HepG2 (cell line): ENCODE data around the gene XRN1. TPM values are rescaled to one million over a fixed set of nuclear protein-coding genes. Genes with fewer than 3 reads are reported as not detected.
"Not testable (repeated sequence)": the region's sequence is repeated elsewhere in the genome, so short reads cannot be mapped to it uniquely, and the experiment has no call there.

Source experiments
- ATAC-seq: fragments of 200-7000 bp; cut with Tn5 transposase; 3 replicates; pipeline ENCODE4 v1.9.1; 2020; ENCODE audit warnings: mild to moderate bottlenecking, moderate library complexity
- BruUV-seq: library from RNA; stranded (reverse); fragments of 400-500 nt; replicated peaks from 2 replicates; lab custom pipeline; 2021; lab: Mats Ljungman, UMichigan
- CTCF ChIA-PET: fragments of 300-600 bp; formaldehyde crosslinking; extraction: SDS; loops from one replicate; lab custom pipeline; 2021; ENCODE audit warnings: low total read pairs, inconsistent platforms, low intra/inter-chr PET ratio; lab: Yijun Ruan, JAX
- POLR2A ChIA-PET: fragments of 350-600 bp; sonication (Branson Sonifier 250); formaldehyde crosslinking; loops from one replicate; lab custom pipeline; 2020; ENCODE audit warnings: antibody characterized with exemption, inconsistent platforms; lab: Yijun Ruan, JAX
- DNase-seq: peaks from one replicate; pipeline ENCODE4 v3.0.0-alpha.2; 2015; ENCODE audit warnings: low spot score
- FAIRE-seq: peaks from 3 replicates; lab custom pipeline; 2011; peaks lifted over from hg19 to GRCh38; lab: Jason Lieb, UNC
- H2AFZ ChIP-seq: one replicate; pipeline ENCODE4 v1.6.1; 2011; ENCODE audit warnings: low read length, inconsistent platforms
- H3K27ac ChIP-seq: fragments of 300-600 bp; 3 replicates; pipeline ENCODE4 v1.8.0; 2011; ENCODE audit warnings: mixed run types, mild to moderate bottlenecking, mixed read lengths, low read length, inconsistent platforms; ENCODE audit not compliant: insufficient read depth; ENCODE audit errors: extremely low read length
- H3K27me3 ChIP-seq, 2 experiments: fragments of 200-600 bp in 1 of 2; 2 replicates in 1 of 2; 3 replicates in 1 of 2; pipeline versions ENCODE4 v1.6.0 to v1.8.0; 2011; ENCODE audit warnings: low read length in 2 of 2, mild to moderate bottlenecking in 2 of 2, moderate library complexity in 2 of 2, inconsistent platforms in 1 of 2; ENCODE audit not compliant: insufficient read depth in 2 of 2, control insufficient read depth in 1 of 2
- H3K36me3 ChIP-seq, 2 experiments: fragments of 200-600 bp in 1 of 2; replicated peaks in 1 of 2; 2 replicates in 1 of 2; 3 replicates in 1 of 2; pipeline versions ENCODE4 v1.5.1 to v1.8.0; 2011; ENCODE audit warnings: low read length in 2 of 2, inconsistent platforms in 1 of 2; ENCODE audit not compliant: insufficient read depth in 2 of 2, control insufficient read depth in 1 of 2
- H3K4me1 ChIP-seq: 2 replicates; pipeline ENCODE4 v1.5.1; 2012; ENCODE audit warnings: low read length, inconsistent platforms; ENCODE audit not compliant: insufficient read depth
- H3K4me2 ChIP-seq: 2 replicates; pipeline ENCODE4 v1.6.0; 2011; ENCODE audit warnings: low read depth, low read length, inconsistent platforms
- H3K4me3 ChIP-seq, 3 experiments: fragments of 200-600 bp in 1 of 3; sonication (generic), shearing (Covaris generic) in 1 of 3; replicated peaks in 1 of 3; 2 replicates each; pipeline ENCODE4 v1.5.1; 2011 to 2016; ENCODE audit warnings: low read length in 3 of 3, inconsistent platforms in 2 of 3, low read depth in 2 of 3, mild to moderate bottlenecking in 2 of 3, control low read depth in 1 of 3, mixed read lengths in 1 of 3; ENCODE audit not compliant: insufficient read depth in 1 of 3
- H3K79me2 ChIP-seq: one replicate; pipeline ENCODE4 v1.6.1; 2011; ENCODE audit warnings: low read length, inconsistent platforms; ENCODE audit not compliant: insufficient read depth
- H3K9ac ChIP-seq: 2 replicates; pipeline ENCODE4 v1.6.0; 2011; ENCODE audit warnings: mild to moderate bottlenecking, low read depth, low read length, inconsistent platforms; ENCODE audit not compliant: insufficient read depth
- H3K9me3 ChIP-seq: 2 replicates; pipeline ENCODE4 v1.5.1; 2012; ENCODE audit warnings: mild to moderate bottlenecking, low read length
- H4K20me1 ChIP-seq: 2 replicates; pipeline ENCODE4 v1.6.0; 2011; ENCODE audit warnings: inconsistent platforms, mild to moderate bottlenecking, low read length, moderate library complexity; ENCODE audit not compliant: insufficient read depth
- BCL6 ChIP-seq: IDR thresholded peaks from 2 replicates; pipeline ENCODE4 v1.6.1; 2016; ENCODE audit warnings: missing genetic modification reagents, missing compliant biosample characterization
- ZSCAN22 ChIP-seq: sonication (generic); formaldehyde crosslinking; IDR thresholded peaks from 2 replicates; pipeline ENCODE4 v1.4.0; 2020; ENCODE audit warnings: mild to moderate bottlenecking, missing genetic modification reagents
- WGBS: methylation state at CpG from one replicate; pipeline ENCODE4 v1.1.6; 2017; ENCODE audit warnings: low lambda C conversion rate; 5-methylcytosine and 5-hydroxymethylcytosine counted together
- in situ Hi-C: cut with HindIII; loops from 2 replicates; pipeline ENCODE4 v1.10.0; 2017; ENCODE audit warnings: low pct_unique_long_range_greater_than_20kb; ENCODE audit not compliant: extremely low pct_ligation_motif_present
- intact Hi-C: fragments of 100-400 bp; cut with micrococcal nuclease; formaldehyde crosslinking; loops from one replicate; pipeline ENCODE4 v1.10.0; 2022; ENCODE audit not compliant: unreplicated experiment
- polyA plus RNA-seq, 8 experiments: library from polyadenylated mRNA; depleted of rRNA in 3 of 8; stranded (reverse) in 7 of 8; unstranded in 1 of 8; fragments of >200 nt; fragmentation: Illumina TruSeq in 4 of 8; extraction: Trizol in 4 of 8; gene quantifications; 2 replicates each; pipeline versions ENCODE4 v1.2.1 to v1.2.3, GENCODE V29; 2011 to 2016; ENCODE audit warnings: low read depth in 4 of 8, missing spikeins in 1 of 8, mixed read lengths in 1 of 8; ENCODE audit not compliant: insufficient read depth in 1 of 8
- total RNA-seq, 5 experiments: library from RNA; depleted of rRNA; stranded (reverse); fragments of >200 nt; fragmentation: Illumina TruSeq; extraction: Trizol; gene quantifications; 2 replicates each; pipeline ENCODE4 v1.2.3, GENCODE V29; 2016; ENCODE audit warnings: low read depth in 1 of 5

XRN1 gene
- total and polyA plus RNA-seq, 2 of the 13 experiments (the other 11 are each of a cell fraction or from before 2014, with no cell fraction given): 13.2 to 13.3 TPM

GRCh38 chr3:142332390-142332789 is 115.4 kb downstream of the XRN1 start:
- Histone ChIP-seq H3K4me2 (no peak overlapping the region), H3K27me3 (no peaks in the 10 kb centered on the region), H3K9me3 (no peaks in the 10 kb centered on the region), H3K79me2 (no peaks in the 10 kb centered on the region), H3K27ac (no peak overlapping the region), H3K4me3 (no peak overlapping the region), H3K4me1 (no peaks in the 10 kb centered on the region), H3K9ac (no peak overlapping the region), H2AFZ (no peak overlapping the region), H4K20me1 (no peaks in the 10 kb centered on the region), H3K36me3 (peaks cover 8 to 27% of the 10 kb centered on the region in 2 experiments; a peak in 4 of 5 replicates)
- in situ Hi-C loops: no loop called here
- BruUV-seq: no TSS peak
- no peak for ATAC-seq
- no peak for DNase-seq
- CTCF ChIA-PET: no interaction called here
- POLR2A ChIA-PET: no interaction called here
- no peak for TF ChIP-seq ZSCAN22 (CRISPR knock-in tag)
- TF ChIP-seq BCL6: peak; percentile 95
- WGBS: 89% methylated on average over 2 of the region's 2 CpGs
- FAIRE-seq: no peak
- intact Hi-C loops: no loop called here

DNA sequence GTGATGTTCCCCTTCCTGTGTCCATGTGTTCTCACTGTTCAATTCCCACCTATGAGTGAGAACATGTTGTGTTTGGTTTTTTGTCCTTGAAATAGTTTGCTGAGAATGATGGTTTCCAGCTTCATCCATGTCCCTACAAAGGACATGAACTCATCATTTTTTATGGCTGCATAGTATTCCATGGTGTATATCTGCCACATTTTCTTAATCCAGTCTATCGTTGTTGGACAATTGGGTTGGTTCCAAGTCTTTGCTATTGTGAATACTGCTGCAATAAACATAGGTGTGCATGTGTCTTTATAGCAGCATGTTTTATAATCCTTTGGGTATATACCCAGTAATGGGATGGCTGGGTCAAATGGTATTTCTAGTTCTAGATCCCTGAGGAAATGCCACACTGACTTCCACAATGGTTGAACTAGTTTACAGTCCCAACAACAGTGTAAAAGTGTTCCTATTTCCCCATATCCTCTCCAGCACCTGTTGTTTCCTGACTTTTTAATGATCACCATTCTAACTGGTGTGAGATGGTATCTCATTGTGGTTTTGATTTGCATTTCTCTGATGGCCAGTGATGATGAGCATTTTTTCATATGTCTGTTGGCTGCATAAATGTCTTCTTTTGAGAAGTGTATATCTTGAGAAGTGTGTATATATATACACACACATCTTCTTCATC is 123.4 kb downstream of the XRN1 start:
- FAIRE-seq, H3K27me3 ChIP-seq, H3K4me2 ChIP-seq, H3K4me3 ChIP-seq, H3K4me1 ChIP-seq, BruUV-seq, in situ Hi-C loops, H3K9me3 ChIP-seq, ATAC-seq, H3K27ac ChIP-seq, H3K79me2 ChIP-seq, intact Hi-C loops, H2AFZ ChIP-seq, POLR2A ChIA-PET, CTCF ChIA-PET, H3K9ac ChIP-seq, H4K20me1 ChIP-seq, DNase-seq: not testable (repeated sequence)
- H3K36me3 ChIP-seq: peaks cover 1 to 13% of the 10 kb centered on the region in 2 experiments; a peak in 2 of 5 replicates
- 88% methylated on average over 1 of the region's 1 CpG for whole genome bisulfite sequencing
